KMS-11 (cell line): ENCODE data around the gene CAMTA1.
A peak's percentile ranks its signal among the peaks of the same experiment; 100 is the strongest.
"Not testable (repeated sequence)": the region's sequence is repeated elsewhere in the genome, so short reads cannot be mapped to it uniquely, and the experiment has no call there.

ENCODE experiments used
- H2AFZ ChIP-seq: fragments of 200-600 bp; sonication (generic); 2 replicates; pipeline ENCODE4 v1.6.1; 2016; ENCODE audit warnings: antibody characterized with exemption, mixed run types, low read depth
- H3K27ac ChIP-seq: fragments of 200-600 bp; sonication (generic); 2 replicates; pipeline ENCODE4 v1.6.1; 2016; ENCODE audit warnings: mild to moderate bottlenecking, mixed run types
- H3K27me3 ChIP-seq: fragments of 200-600 bp; sonication (generic); 2 replicates; pipeline ENCODE4 v1.6.1; 2017; ENCODE audit warnings: mild to moderate bottlenecking, low read depth, mixed run types, moderate library complexity; ENCODE audit not compliant: insufficient read depth
- H3K36me3 ChIP-seq: fragments of 200-600 bp; sonication (generic); 2 replicates; pipeline ENCODE4 v1.6.1; 2017; ENCODE audit warnings: mild to moderate bottlenecking, mixed run types; ENCODE audit not compliant: insufficient read depth
- H3K4me1 ChIP-seq: fragments of 200-600 bp; sonication (generic); 2 replicates; pipeline ENCODE4 v1.6.1; 2016; ENCODE audit warnings: mild to moderate bottlenecking, low read depth, mixed run types; ENCODE audit not compliant: poor library complexity, severe bottlenecking
- H3K4me2 ChIP-seq: fragments of 200-600 bp; sonication (generic); 2 replicates; pipeline ENCODE4 v1.7.0; 2016; ENCODE audit warnings: mild to moderate bottlenecking, mixed run types
- H3K4me3 ChIP-seq: fragments of 200-600 bp; sonication (generic); IDR thresholded peaks from 2 replicates; pipeline ENCODE4 v1.6.1; 2017; ENCODE audit warnings: low read depth, low read length, mixed read lengths; ENCODE audit not compliant: insufficient read depth
- H3K79me2 ChIP-seq: fragments of 200-600 bp; sonication (generic); 2 replicates; pipeline ENCODE4 v1.6.1; 2016; ENCODE audit warnings: low read depth, mixed run types; ENCODE audit not compliant: insufficient read depth
- H3K9ac ChIP-seq: fragments of 200-600 bp; sonication (generic); 2 replicates; pipeline ENCODE4 v1.6.1; 2016; ENCODE audit warnings: mild to moderate bottlenecking, mixed run types
- H4K20me1 ChIP-seq: fragments of 200-600 bp; sonication (generic); 2 replicates; pipeline ENCODE4 v1.6.1; 2016; ENCODE audit warnings: mild to moderate bottlenecking, mixed run types; ENCODE audit not compliant: insufficient read depth
- TF ChIP-seq, protein P1 (sequence below): fragments of 200-600 bp; sonication (generic); conservative IDR thresholded peaks from 2 replicates; pipeline ENCODE4 v1.6.1; 2017; ENCODE audit warnings: low read depth, mild to moderate bottlenecking, antibody characterized with exemption, low read length, moderate library complexity, mixed read lengths

Gene CAMTA1

DNA sequence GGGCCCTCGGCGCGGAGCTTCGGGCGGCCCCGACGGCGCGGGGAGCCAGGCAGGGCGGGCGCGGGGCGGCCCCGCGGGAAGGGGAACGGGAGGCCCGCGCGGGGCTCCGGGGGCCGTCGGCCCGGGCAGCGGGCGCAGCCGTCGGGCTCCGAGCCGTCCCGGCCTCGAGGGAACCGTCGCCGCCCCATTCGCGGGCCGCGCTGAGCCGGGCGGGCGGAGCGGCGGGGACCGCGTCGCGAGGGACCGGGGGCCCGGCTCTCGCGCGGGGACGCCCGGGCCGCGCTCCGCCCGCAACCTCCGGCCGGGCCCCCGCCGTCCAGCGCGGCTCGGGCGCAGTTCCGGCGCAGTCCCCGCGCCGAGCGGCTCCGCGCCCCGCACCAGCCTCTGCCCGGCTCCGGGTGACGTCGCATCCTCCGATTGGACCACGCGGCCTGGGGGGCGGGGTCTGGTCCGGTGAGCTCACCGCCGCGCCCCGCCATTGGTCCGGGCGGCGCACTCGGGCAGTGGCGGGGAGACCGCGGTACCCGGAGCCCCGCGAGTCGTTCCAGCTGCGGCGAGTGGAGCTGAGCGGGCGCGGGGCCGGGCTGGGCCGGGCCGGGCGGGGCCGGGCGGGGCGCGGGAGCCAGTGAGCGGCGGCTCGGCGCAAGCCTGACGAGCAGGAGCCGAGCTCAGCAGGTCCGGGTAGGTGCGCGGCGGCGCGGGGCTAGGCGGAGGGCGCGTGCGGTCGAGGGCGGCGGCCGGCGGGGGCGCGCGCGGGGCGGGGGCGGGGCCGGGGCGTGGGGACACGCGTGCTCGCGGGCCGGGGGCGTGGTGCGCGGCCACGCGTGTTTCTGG, 919.2 kb downstream of the CAMTA1 start:
- no peak overlapping the region for H3K27ac ChIP-seq
- TF ChIP-seq, protein P1, sequence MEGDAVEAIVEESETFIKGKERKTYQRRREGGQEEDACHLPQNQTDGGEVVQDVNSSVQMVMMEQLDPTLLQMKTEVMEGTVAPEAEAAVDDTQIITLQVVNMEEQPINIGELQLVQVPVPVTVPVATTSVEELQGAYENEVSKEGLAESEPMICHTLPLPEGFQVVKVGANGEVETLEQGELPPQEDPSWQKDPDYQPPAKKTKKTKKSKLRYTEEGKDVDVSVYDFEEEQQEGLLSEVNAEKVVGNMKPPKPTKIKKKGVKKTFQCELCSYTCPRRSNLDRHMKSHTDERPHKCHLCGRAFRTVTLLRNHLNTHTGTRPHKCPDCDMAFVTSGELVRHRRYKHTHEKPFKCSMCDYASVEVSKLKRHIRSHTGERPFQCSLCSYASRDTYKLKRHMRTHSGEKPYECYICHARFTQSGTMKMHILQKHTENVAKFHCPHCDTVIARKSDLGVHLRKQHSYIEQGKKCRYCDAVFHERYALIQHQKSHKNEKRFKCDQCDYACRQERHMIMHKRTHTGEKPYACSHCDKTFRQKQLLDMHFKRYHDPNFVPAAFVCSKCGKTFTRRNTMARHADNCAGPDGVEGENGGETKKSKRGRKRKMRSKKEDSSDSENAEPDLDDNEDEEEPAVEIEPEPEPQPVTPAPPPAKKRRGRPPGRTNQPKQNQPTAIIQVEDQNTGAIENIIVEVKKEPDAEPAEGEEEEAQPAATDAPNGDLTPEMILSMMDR, result no peak
- no peaks in the 10 kb centered on the region; the same call in 1 of the 2 replicates for H3K27me3 ChIP-seq
- no peaks in the 10 kb centered on the region for H3K4me1 ChIP-seq
- peak overlapping the region; percentile 25; the same call in 1 of the 2 replicates for H3K9ac ChIP-seq
- no peaks in the 10 kb centered on the region for H4K20me1 ChIP-seq
- no peaks in the 10 kb centered on the region for H3K36me3 ChIP-seq
- H3K4me2 ChIP-seq, result no peak overlapping the region
- no peak overlapping the region for H2AFZ ChIP-seq
- H3K4me3 ChIP-seq, result no peak overlapping the region
- H3K79me2 ChIP-seq, result no peaks in the 10 kb centered on the region; the same call in 1 of the 2 replicates

DNA sequence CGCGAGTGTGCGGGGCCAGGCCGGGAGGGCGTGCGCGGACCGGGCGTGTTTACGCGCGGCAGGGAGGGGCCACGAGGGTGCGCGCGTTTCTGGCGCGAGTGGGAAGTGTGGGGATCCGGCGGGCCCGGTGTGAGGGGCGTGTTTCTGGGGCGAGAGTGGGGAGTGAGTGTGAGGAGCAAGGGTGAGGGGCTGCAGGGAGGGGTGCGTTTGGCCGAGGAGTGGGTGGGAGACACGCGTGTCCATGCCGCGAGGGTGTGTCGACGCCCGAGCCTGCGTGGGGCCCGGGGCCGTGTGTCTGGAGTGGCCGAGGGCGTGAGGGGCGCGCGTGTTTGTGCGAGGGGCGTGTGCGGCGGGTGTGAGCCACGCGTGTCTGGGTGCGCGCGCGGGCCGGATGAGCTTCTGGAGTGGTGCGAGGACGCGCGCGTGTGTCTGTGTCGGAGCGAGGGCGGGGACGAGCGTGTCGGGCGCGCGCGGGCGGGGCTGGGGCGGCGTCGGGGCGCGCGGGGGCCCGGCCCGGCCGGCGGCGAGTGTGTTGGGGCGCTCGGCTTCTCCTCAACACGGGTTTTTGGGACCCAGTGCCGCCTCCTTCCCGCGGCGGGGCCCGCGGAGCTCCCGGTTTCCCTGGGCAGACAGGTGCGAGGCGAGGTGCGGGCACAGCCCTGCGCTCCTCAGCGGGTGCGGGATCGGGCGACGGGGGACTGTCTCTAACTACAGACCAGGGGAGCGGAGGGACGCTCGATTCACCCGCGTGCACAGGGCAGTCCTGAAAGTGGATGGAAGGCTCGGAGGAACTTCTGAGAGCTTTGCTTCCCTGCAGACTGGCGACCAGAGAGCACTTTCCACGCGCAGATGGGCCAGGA, 920.0 kb downstream of the CAMTA1 start:
- Histone ChIP-seq H3K4me3 (no peak overlapping the region), H4K20me1 (no peaks in the 10 kb centered on the region), H3K79me2 (no peaks in the 10 kb centered on the region; the same call in 1 of the 2 replicates), H3K4me1 (no peaks in the 10 kb centered on the region), H3K4me2 (no peak overlapping the region), H3K27me3 (no peaks in the 10 kb centered on the region; the same call in 1 of the 2 replicates), H3K27ac (no peak overlapping the region), H2AFZ (no peak overlapping the region), H3K9ac (no peak overlapping the region; the same call in 1 of the 2 replicates), H3K36me3 (no peaks in the 10 kb centered on the region)
- TF ChIP-seq, protein P1, result no peak

DNA sequence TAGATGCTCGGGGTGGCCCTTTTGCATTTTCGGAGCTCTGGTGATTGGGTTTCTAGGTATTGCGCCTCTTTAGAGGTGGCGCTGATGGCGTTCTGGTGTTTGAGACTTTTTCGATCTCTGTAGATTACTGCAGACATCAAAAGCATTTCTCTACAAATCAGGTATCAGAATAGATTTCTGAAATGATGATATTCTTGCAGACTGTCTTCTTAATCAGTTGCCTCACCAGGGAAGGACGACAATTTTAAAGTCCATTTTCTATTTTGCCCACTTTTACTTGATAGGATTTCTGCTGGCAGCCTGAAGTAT, 920.6 kb downstream of the CAMTA1 start:
- no peak overlapping the region for H3K27ac ChIP-seq
- no peaks in the 10 kb centered on the region for H3K36me3 ChIP-seq
- H3K4me2 ChIP-seq, result no peak overlapping the region
- H2AFZ ChIP-seq, result no peak overlapping the region
- H3K9ac ChIP-seq, result no peak overlapping the region
- H3K27me3 ChIP-seq, result no peaks in the 10 kb centered on the region; the same call in 1 of the 2 replicates
- H3K79me2 ChIP-seq, result no peaks in the 10 kb centered on the region; the same call in 1 of the 2 replicates
- H3K4me3 ChIP-seq, result no peak overlapping the region
- TF ChIP-seq, protein P1, result no peak
- no peaks in the 10 kb centered on the region for H3K4me1 ChIP-seq
- H4K20me1 ChIP-seq, result no peaks in the 10 kb centered on the region

DNA sequence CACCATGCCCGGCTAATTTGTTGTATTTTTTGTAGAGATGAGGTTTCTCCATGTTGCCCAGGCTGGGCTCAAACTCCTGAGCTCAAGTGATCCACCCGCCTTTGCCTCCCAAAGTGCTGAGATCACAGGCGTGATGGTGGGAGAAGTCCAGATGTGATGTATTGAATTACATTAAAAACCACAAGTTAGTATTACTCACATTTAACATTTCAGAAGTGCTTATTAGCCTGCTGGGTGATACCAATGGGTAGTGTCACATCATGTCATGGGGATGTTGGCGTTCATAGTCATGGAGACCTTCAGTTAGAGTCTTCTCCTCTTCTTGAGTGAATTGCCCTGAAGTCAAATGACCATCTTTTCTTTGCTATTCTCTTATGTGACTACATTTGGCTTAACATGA, 922.3 kb downstream of the CAMTA1 start:
- Histone ChIP-seq H3K4me3 (no peak overlapping the region), H3K27me3 (no peaks in the 10 kb centered on the region), H3K4me1 (no peaks in the 10 kb centered on the region), H3K79me2 (no peaks in the 10 kb centered on the region; the same call in 1 of the 2 replicates), H3K27ac (no peak overlapping the region), H4K20me1 (no peaks in the 10 kb centered on the region), H3K36me3 (no peaks in the 10 kb centered on the region), H3K9ac (no peak overlapping the region), H2AFZ (no peak overlapping the region), H3K4me2 (no peak overlapping the region)
- TF ChIP-seq, protein P1, result no peak

DNA sequence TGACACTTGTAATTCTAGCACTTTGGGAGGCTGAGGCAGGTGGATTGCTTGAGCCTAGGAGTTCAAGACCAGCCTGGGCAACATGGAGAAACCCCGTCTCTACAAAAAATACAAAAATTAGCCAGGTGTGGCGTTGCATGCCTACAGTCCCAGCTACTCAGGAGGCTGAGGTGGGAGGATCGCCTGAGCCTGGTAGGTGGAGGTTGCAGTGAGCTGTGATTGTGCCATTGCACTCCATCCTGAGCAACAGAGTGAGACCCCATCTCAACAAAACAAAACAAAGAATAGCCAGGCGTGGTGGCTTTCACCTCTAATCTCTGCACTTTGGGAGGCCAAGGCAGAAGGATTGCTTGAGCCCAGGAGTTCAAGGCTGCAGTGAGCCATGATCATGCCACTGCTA, 922.8 kb downstream of the CAMTA1 start:
- H3K27me3 ChIP-seq, H3K36me3 ChIP-seq: not testable (repeated sequence)

More for the DNA sequence above, 922.8 kb downstream of the CAMTA1 start:
- not testable (repeated sequence) for H2AFZ ChIP-seq, H3K4me1 ChIP-seq, H3K79me2 ChIP-seq, H4K20me1 ChIP-seq, H3K27ac ChIP-seq, H3K4me2 ChIP-seq, H3K9ac ChIP-seq, H3K4me3 ChIP-seq
